ENCODE data around the gene PGP. TPM values are rescaled to one million over a fixed set of nuclear protein-coding genes. Genes with fewer than 3 reads are reported as not detected.

PGP gene
- total and polyA plus RNA-seq, 10 of the 15 experiments (the other 5 are each of a cell fraction or from before 2014, with no cell fraction given): 0.42 to 28.0 (median 12.1) TPM

GRCh38 chr16:2250652-2251295, 36.1 kb upstream of the PGP start (continued):
- TF ChIP-seq NFXL1 (IDR thresholded peaks at IDR 0.05; ENCODE audit: borderline replicate concordance) (no peak), NKRF (conservative IDR thresholded peaks at IDR 0.05) (no peak), GABPA (IDR thresholded peaks at IDR 0.05; ENCODE audit: low read depth) (no peak), HDAC6 (IDR thresholded peaks at IDR 0.05; ENCODE audit: unreplicated experiment) (no peak), MTA3 (IDR thresholded peaks at IDR 0.05; ENCODE audit: borderline replicate concordance, low read length) (no peak), PKNOX1 (IDR thresholded peaks at IDR 0.05) (no peak), ZBED1 (IDR thresholded peaks at IDR 0.05; ENCODE audit: borderline replicate concordance) (no peak), ZNF24 (IDR thresholded peaks at IDR 0.05) (no peak), SKIL (IDR thresholded peaks at IDR 0.05; ENCODE audit: low read depth, poor library complexity, severe bottlenecking) (peak; percentile 18), MYB (IDR thresholded peaks at IDR 0.05; ENCODE audit: borderline replicate concordance, low read depth, low read length) (no peak), ATF7 (IDR thresholded peaks at IDR 0.05; ENCODE audit: low read depth) (no peak), MLLT1 (IDR thresholded peaks at IDR 0.05) (no peak), CEBPZ (IDR thresholded peaks at IDR 0.05; ENCODE audit: low read depth, low read length) (no peak), GATAD2B (conservative IDR thresholded peaks at IDR 0.05; ENCODE audit: low read depth) (no peak), TAF1 (IDR thresholded peaks at IDR 0.05; ENCODE audit: borderline replicate concordance, low read depth, low read length) (no peak)
